ENCODE results near the gene ZNF652. TPM values are rescaled to one million over a fixed set of nuclear protein-coding genes. Genes with fewer than 3 reads are reported as not detected.

Gene ZNF652
- total and polyA plus RNA-seq, 2 experiments from 2014 or later = 36.2 to 54.5 TPM

DNA sequence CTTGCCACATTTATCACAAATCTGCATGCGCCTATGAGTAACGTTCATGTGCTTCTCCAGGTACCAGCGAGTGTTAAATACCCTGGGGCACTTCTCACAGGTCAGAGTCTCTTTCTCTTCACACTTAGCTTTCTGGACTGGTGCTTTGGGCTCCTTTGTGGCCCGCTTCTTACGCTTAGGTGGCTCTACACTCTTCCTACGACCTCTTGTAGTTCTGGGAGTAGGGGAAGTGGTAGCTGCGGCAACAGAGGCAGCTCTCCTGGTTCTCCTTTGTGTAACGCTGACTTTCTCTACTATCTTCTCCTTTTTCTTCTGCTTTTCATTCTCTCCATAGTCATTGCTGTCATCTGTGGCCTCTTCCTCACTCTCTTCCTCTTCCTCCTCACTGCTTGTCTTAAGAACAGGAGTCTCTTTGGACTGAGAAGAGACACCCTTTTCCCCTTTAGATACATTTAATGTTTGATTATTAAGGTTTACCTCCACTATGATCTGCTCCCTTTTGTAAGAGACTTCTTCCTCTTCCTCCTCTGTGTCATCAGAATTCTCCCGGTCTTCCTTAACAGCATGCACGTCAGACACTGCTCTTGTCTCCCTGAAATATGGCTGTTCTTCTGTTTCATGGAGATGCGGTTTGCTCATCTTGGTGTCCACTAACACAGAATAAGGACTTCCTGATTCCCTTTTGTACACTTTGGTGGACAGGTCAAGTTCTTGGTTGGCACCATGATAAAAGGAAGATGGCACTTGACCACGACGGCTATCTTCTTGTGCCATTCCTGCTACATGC lies 45.0 kb downstream of the ZNF652 start:
- no peaks in the 10 kb centered on the region for H3K9me3 Mint-ChIP-seq
- Histone ChIP-seq H3K36me3 (ENCODE audit: insufficient read depth) (no peaks in the 10 kb centered on the region), H3K4me3 (no peak overlapping the region), H4K20me1 (replicated peaks; ENCODE audit: insufficient read depth) (no peaks in the 10 kb centered on the region), H3K4me1 (ENCODE audit: insufficient read depth) (no peaks in the 10 kb centered on the region), H3K4me2 (no peak overlapping the region), H3K27me3 (ENCODE audit: insufficient read depth) (no peaks in the 10 kb centered on the region), H3K27ac (ENCODE audit: low read depth) (peak overlapping the region; percentile 67; the same call in 1 of the 2 replicates), H3K9me2 (ENCODE audit: insufficient read depth) (no peaks in the 10 kb centered on the region), H3K79me2 (replicated peaks; ENCODE audit: insufficient read depth) (peaks cover 18% of the 10 kb centered on the region), H2AFZ (no peak overlapping the region), H3F3A (replicated peaks; ENCODE audit: low read depth) (no peaks in the 10 kb centered on the region)
- DNase-seq (ENCODE audit: low spot score) (no peak), ATAC-seq (no peak)
- peaks cover 3% of the 10 kb centered on the region; the same call in 1 of the 3 replicates for H3K36me3 Mint-ChIP-seq (ENCODE audit: low read depth)
- H3K4me3 Mint-ChIP-seq = no peak overlapping the region
- H3K27me3 Mint-ChIP-seq (ENCODE audit: insufficient read depth, low read depth, poor library complexity) = peaks cover 8% of the 10 kb centered on the region
- TF ChIP-seq NANOG (IDR thresholded peaks at IDR 0.05; ENCODE audit: borderline replicate concordance) = no peak
- TF ChIP-seq, protein P1, sequence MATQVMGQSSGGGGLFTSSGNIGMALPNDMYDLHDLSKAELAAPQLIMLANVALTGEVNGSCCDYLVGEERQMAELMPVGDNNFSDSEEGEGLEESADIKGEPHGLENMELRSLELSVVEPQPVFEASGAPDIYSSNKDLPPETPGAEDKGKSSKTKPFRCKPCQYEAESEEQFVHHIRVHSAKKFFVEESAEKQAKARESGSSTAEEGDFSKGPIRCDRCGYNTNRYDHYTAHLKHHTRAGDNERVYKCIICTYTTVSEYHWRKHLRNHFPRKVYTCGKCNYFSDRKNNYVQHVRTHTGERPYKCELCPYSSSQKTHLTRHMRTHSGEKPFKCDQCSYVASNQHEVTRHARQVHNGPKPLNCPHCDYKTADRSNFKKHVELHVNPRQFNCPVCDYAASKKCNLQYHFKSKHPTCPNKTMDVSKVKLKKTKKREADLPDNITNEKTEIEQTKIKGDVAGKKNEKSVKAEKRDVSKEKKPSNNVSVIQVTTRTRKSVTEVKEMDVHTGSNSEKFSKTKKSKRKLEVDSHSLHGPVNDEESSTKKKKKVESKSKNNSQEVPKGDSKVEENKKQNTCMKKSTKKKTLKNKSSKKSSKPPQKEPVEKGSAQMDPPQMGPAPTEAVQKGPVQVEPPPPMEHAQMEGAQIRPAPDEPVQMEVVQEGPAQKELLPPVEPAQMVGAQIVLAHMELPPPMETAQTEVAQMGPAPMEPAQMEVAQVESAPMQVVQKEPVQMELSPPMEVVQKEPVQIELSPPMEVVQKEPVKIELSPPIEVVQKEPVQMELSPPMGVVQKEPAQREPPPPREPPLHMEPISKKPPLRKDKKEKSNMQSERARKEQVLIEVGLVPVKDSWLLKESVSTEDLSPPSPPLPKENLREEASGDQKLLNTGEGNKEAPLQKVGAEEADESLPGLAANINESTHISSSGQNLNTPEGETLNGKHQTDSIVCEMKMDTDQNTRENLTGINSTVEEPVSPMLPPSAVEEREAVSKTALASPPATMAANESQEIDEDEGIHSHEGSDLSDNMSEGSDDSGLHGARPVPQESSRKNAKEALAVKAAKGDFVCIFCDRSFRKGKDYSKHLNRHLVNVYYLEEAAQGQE (IDR thresholded peaks at IDR 0.05; ENCODE audit: unreplicated experiment) = no peak
- TF ChIP-seq EZH2 (IDR thresholded peaks at IDR 0.05; ENCODE audit: low read depth, unreplicated experiment) = no peak
- no peak for TF ChIP-seq STAT1 (IDR thresholded peaks at IDR 0.05; ENCODE audit: unreplicated experiment)
- TF ChIP-seq POLR2AphosphoS5 (IDR thresholded peaks at IDR 0.05; ENCODE audit: low read depth) = no peak
- TF ChIP-seq ZNF331 (CRISPR knock-in tag; IDR thresholded peaks at IDR 0.05; ENCODE audit: low read depth) = no peak
- no peak for TF ChIP-seq CREB1 (CRISPR knock-in tag; IDR thresholded peaks at IDR 0.05; ENCODE audit: low read depth)
- TF ChIP-seq EZH2phosphoT487 (IDR thresholded peaks at IDR 0.05; ENCODE audit: unreplicated experiment) = no peak
- TF ChIP-seq, protein P2, sequence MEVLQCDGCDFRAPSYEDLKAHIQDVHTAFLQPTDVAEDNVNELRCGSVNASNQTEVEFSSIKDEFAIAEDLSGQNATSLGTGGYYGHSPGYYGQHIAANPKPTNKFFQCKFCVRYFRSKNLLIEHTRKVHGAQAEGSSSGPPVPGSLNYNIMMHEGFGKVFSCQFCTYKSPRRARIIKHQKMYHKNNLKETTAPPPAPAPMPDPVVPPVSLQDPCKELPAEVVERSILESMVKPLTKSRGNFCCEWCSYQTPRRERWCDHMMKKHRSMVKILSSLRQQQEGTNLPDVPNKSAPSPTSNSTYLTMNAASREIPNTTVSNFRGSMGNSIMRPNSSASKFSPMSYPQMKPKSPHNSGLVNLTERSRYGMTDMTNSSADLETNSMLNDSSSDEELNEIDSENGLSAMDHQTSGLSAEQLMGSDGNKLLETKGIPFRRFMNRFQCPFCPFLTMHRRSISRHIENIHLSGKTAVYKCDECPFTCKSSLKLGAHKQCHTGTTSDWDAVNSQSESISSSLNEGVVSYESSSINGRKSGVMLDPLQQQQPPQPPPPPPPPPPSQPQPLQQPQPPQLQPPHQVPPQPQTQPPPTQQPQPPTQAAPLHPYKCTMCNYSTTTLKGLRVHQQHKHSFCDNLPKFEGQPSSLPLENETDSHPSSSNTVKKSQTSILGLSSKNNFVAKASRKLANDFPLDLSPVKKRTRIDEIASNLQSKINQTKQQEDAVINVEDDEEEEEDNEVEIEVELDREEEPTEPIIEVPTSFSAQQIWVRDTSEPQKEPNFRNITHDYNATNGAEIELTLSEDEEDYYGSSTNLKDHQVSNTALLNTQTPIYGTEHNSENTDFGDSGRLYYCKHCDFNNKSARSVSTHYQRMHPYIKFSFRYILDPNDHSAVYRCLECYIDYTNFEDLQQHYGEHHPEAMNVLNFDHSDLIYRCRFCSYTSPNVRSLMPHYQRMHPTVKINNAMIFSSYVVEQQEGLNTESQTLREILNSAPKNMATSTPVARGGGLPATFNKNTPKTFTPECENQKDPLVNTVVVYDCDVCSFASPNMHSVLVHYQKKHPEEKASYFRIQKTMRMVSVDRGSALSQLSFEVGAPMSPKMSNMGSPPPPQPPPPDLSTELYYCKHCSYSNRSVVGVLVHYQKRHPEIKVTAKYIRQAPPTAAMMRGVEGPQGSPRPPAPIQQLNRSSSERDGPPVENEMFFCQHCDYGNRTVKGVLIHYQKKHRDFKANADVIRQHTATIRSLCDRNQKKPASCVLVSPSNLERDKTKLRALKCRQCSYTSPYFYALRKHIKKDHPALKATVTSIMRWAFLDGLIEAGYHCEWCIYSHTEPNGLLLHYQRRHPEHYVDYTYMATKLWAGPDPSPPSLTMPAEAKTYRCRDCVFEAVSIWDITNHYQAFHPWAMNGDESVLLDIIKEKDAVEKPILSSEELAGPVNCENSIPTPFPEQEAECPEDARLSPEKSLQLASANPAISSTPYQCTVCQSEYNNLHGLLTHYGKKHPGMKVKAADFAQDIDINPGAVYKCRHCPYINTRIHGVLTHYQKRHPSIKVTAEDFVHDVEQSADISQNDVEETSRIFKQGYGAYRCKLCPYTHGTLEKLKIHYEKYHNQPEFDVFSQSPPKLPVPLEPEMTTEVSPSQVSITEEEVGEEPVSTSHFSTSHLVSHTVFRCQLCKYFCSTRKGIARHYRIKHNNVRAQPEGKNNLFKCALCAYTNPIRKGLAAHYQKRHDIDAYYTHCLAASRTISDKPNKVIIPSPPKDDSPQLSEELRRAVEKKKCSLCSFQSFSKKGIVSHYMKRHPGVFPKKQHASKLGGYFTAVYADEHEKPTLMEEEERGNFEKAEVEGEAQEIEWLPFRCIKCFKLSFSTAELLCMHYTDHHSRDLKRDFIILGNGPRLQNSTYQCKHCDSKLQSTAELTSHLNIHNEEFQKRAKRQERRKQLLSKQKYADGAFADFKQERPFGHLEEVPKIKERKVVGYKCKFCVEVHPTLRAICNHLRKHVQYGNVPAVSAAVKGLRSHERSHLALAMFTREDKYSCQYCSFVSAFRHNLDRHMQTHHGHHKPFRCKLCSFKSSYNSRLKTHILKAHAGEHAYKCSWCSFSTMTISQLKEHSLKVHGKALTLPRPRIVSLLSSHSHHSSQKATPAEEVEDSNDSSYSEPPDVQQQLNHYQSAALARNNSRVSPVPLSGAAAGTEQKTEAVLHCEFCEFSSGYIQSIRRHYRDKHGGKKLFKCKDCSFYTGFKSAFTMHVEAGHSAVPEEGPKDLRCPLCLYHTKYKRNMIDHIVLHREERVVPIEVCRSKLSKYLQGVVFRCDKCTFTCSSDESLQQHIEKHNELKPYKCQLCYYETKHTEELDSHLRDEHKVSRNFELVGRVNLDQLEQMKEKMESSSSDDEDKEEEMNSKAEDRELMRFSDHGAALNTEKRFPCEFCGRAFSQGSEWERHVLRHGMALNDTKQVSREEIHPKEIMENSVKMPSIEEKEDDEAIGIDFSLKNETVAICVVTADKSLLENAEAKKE (CRISPR knock-in tag; IDR thresholded peaks at IDR 0.05) = no peak
- TF ChIP-seq ZNF114 (CRISPR knock-in tag; IDR thresholded peaks at IDR 0.05) = no peak
- TF ChIP-seq, protein P3, sequence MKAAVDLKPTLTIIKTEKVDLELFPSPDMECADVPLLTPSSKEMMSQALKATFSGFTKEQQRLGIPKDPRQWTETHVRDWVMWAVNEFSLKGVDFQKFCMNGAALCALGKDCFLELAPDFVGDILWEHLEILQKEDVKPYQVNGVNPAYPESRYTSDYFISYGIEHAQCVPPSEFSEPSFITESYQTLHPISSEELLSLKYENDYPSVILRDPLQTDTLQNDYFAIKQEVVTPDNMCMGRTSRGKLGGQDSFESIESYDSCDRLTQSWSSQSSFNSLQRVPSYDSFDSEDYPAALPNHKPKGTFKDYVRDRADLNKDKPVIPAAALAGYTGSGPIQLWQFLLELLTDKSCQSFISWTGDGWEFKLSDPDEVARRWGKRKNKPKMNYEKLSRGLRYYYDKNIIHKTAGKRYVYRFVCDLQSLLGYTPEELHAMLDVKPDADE (IDR thresholded peaks at IDR 0.05) = no peak
- TF ChIP-seq, protein P4, sequence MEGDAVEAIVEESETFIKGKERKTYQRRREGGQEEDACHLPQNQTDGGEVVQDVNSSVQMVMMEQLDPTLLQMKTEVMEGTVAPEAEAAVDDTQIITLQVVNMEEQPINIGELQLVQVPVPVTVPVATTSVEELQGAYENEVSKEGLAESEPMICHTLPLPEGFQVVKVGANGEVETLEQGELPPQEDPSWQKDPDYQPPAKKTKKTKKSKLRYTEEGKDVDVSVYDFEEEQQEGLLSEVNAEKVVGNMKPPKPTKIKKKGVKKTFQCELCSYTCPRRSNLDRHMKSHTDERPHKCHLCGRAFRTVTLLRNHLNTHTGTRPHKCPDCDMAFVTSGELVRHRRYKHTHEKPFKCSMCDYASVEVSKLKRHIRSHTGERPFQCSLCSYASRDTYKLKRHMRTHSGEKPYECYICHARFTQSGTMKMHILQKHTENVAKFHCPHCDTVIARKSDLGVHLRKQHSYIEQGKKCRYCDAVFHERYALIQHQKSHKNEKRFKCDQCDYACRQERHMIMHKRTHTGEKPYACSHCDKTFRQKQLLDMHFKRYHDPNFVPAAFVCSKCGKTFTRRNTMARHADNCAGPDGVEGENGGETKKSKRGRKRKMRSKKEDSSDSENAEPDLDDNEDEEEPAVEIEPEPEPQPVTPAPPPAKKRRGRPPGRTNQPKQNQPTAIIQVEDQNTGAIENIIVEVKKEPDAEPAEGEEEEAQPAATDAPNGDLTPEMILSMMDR (conservative IDR thresholded peaks at IDR 0.05; ENCODE audit: low read depth in 2 of 2) = no peak
- no peak for TF ChIP-seq JUNB (IDR thresholded peaks at IDR 0.05; ENCODE audit: unreplicated experiment)
- peak overlapping the region; percentile 10 for H3K27ac Mint-ChIP-seq
- peaks cover 8% of the 10 kb centered on the region for H3K4me1 Mint-ChIP-seq

All from GM23338 (cell line).